Measurements from ENCODE around the gene ABCC6. TPM values are rescaled to one million over a fixed set of nuclear protein-coding genes. Genes with fewer than 3 reads are reported as not detected.
"Not testable (repeated sequence)": the region's sequence is repeated elsewhere in the genome, so short reads cannot be mapped to it uniquely, and the experiment has no call there.

Gene ABCC6
- total and polyA plus RNA-seq, 10 of the 15 experiments (the other 5 are each of a cell fraction or from before 2014, with no cell fraction given): 0.05 to 0.13 (median 0.06) TPM; not detected in 5

DNA sequence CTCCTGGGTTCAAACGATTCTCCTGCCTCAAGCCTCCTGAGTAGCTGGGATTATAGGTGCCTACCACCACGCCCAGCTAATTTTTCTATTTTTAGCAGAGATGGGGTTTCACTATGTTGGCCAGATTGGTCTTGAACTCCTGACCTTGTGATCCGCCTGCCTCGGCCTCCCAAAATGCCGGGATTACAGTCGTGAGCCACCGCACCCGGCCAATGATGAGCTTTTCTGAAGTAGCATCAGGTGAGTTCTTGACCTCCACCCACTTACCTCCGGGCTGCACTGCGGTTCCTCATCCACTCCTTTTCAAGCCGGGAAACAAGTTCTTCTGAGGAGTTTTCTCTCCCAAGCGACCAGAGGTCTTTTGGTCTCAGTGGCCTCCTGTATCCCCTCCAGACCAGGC, 14.8 kb downstream of the ABCC6 start:
- CTCF ChIA-PET; BruUV-seq (replicated peaks): not testable (repeated sequence)

DNA sequence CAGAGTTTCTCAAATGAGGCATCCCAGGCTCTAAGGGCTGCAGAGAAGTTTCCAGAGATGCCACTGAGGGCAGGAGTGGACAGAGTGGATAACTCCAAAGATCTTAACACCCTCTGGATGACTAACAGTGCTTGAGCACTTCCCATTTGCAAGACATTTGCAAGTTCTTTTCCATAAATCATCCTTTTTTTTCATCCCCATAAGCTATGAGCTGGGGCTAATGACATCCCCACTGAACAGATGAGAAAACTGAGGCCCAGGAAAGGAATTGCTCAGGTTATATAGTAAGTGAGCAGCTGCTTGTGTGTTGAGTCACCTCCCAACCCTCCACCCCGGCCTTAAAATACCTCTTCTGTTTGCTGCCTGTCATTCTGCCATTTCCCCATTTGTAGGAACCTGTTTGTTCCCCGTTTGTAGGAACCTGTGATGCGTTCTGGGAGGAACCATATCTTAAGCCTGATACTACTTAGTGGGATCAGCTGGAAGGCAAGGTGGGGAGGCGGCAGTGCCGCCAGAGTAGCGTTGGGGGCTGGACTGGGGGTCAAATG, 15.4 kb downstream of the ABCC6 start:
- H4K20me1 ChIP-seq (ENCODE audit: control insufficient read depth, insufficient read depth); H3K27me3 ChIP-seq (replicated peaks in 1 of 2; ENCODE audit: control insufficient read depth in 2 of 2, insufficient read depth in 2 of 2, low read length in 1 of 2); POLR2A ChIA-PET; H3K79me2 ChIP-seq (ENCODE audit: control insufficient read depth, insufficient read depth, low read length); H3K36me3 ChIP-seq (ENCODE audit: control insufficient read depth in 2 of 2, insufficient read depth in 2 of 2, low read length in 1 of 2); H3K9ac ChIP-seq (ENCODE audit: control insufficient read depth, insufficient read depth, low read length); SMC1A ChIA-PET (ENCODE audit: uncharacterized antibody, unreplicated experiment); DNase-seq (ENCODE audit: low read depth, low spot score); H3K4me3 ChIP-seq; RAD21 ChIA-PET (ENCODE audit: unreplicated experiment); intact Hi-C loops (cut with micrococcal nuclease; ENCODE audit: unreplicated experiment); H2AFZ ChIP-seq (ENCODE audit: control insufficient read depth, low read depth, low read length); H3K27ac ChIP-seq (ENCODE audit: control insufficient read depth, insufficient read depth); CTCF ChIA-PET; FAIRE-seq; ATAC-seq; H3K9me3 ChIP-seq (replicated peaks; ENCODE audit: control insufficient read depth, insufficient read depth, low read length); H3K4me2 ChIP-seq (ENCODE audit: control insufficient read depth, insufficient read depth); in situ Hi-C loops (cut with MboI); H3K4me1 ChIP-seq (ENCODE audit: control insufficient read depth, insufficient read depth, low read length); BruUV-seq (replicated peaks): not testable (repeated sequence)
- 43% methylated on average over 6 of the region's 6 CpGs for WGBS (ENCODE audit: insufficient coverage, insufficient replicate concordance, low lambda C conversion rate, missing lambda C conversion rate)

More for the DNA sequence above, 14.8 kb downstream of the ABCC6 start:
- SMC1A ChIA-PET (ENCODE audit: uncharacterized antibody, unreplicated experiment); H2AFZ ChIP-seq (ENCODE audit: control insufficient read depth, low read depth, low read length); H3K36me3 ChIP-seq (ENCODE audit: control insufficient read depth in 2 of 2, insufficient read depth in 2 of 2, low read length in 1 of 2); H3K79me2 ChIP-seq (ENCODE audit: control insufficient read depth, insufficient read depth, low read length); intact Hi-C loops (cut with micrococcal nuclease; ENCODE audit: unreplicated experiment); FAIRE-seq; H3K4me2 ChIP-seq (ENCODE audit: control insufficient read depth, insufficient read depth); H4K20me1 ChIP-seq (ENCODE audit: control insufficient read depth, insufficient read depth); DNase-seq (ENCODE audit: low read depth, low spot score); in situ Hi-C loops (cut with MboI); RAD21 ChIA-PET (ENCODE audit: unreplicated experiment); H3K4me1 ChIP-seq (ENCODE audit: control insufficient read depth, insufficient read depth, low read length); H3K4me3 ChIP-seq; ATAC-seq; H3K27me3 ChIP-seq (replicated peaks in 1 of 2; ENCODE audit: control insufficient read depth in 2 of 2, insufficient read depth in 2 of 2, low read length in 1 of 2); H3K9me3 ChIP-seq (replicated peaks; ENCODE audit: control insufficient read depth, insufficient read depth, low read length); H3K27ac ChIP-seq (ENCODE audit: control insufficient read depth, insufficient read depth); H3K9ac ChIP-seq (ENCODE audit: control insufficient read depth, insufficient read depth, low read length); POLR2A ChIA-PET: not testable (repeated sequence)
- 81% methylated on average over 11 of the region's 12 CpGs for WGBS (ENCODE audit: insufficient coverage, insufficient replicate concordance, low lambda C conversion rate, missing lambda C conversion rate)

DNA sequence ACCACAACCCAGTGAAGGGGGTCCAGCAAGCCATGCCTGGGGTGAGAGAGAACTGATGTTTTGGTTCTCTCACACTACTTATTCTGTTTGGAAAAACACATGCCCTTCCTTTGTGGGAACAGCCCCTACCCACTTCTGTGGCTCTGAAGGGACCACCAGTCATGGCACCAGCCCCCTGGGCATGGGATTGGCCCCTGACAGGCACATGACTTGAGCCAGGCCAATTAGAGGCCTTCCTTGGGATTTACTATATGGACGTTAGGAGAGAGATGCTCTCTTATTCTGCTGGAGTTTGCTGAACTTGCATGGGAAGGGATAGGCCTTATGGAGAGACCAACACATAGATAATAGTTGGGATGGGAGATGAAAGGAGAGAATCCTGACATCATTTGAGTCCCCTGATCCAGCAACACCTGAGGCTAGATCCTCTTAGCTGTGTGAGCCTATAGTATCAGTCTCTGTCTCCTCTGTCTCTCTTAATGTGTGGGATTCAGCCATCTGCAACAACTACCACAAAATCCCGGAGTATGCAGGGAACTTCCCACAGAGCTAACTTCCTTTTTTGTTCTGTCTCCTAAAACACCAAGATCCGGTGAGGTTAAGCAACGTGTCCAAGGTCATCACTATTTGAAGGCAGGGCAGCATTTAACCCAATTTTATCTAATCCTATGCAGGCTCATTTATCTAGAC, 16.1 kb downstream of the ABCC6 start:
- SMC1A ChIA-PET (ENCODE audit: uncharacterized antibody, unreplicated experiment); POLR2A ChIA-PET; H3K4me3 ChIP-seq; H3K27ac ChIP-seq (ENCODE audit: control insufficient read depth, insufficient read depth); H3K9ac ChIP-seq (ENCODE audit: control insufficient read depth, insufficient read depth, low read length); RAD21 ChIA-PET (ENCODE audit: unreplicated experiment); intact Hi-C loops (cut with micrococcal nuclease; ENCODE audit: unreplicated experiment); H3K36me3 ChIP-seq (ENCODE audit: control insufficient read depth in 2 of 2, insufficient read depth in 2 of 2, low read length in 1 of 2); H3K79me2 ChIP-seq (ENCODE audit: control insufficient read depth, insufficient read depth, low read length); ATAC-seq; FAIRE-seq; in situ Hi-C loops (cut with MboI); CTCF ChIA-PET; H2AFZ ChIP-seq (ENCODE audit: control insufficient read depth, low read depth, low read length); H3K27me3 ChIP-seq (replicated peaks in 1 of 2; ENCODE audit: control insufficient read depth in 2 of 2, insufficient read depth in 2 of 2, low read length in 1 of 2); DNase-seq (ENCODE audit: low read depth, low spot score); H3K4me1 ChIP-seq (ENCODE audit: control insufficient read depth, insufficient read depth, low read length); H3K4me2 ChIP-seq (ENCODE audit: control insufficient read depth, insufficient read depth); H4K20me1 ChIP-seq (ENCODE audit: control insufficient read depth, insufficient read depth); BruUV-seq (replicated peaks); H3K9me3 ChIP-seq (replicated peaks; ENCODE audit: control insufficient read depth, insufficient read depth, low read length): not testable (repeated sequence)
- WGBS (ENCODE audit: insufficient coverage, insufficient replicate concordance, low lambda C conversion rate, missing lambda C conversion rate): 8% methylated on average over 3 of the region's 4 CpGs

DNA sequence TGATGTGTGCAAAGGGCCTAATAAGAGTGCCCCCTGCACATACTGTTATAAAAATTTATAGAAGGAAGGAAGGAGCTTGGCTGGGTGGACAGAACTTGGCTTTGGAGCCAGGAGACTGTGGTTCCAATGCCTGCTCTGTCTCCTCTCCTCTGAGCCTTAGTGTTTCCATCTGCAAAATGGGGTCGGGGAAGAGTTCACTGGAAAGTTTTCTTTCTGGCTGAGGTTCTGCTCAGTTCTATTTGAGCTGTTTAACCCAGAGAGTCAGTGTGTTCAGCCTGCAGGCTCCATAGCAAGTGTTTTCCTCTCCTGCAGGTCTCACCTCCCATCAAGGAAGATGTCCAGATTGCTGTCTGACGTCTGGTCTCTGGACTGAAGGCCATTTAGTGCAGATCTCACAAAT, 17.4 kb downstream of the ABCC6 start:
- WGBS (ENCODE audit: insufficient coverage, insufficient replicate concordance, low lambda C conversion rate, missing lambda C conversion rate): 48% methylated on average over 2 of the region's 2 CpGs
- peaks cover 10% of the 10 kb centered on the region for H3K4me1 ChIP-seq (ENCODE audit: control insufficient read depth, insufficient read depth, low read length)
- H3K27me3 ChIP-seq (replicated peaks in 1 of 2; ENCODE audit: control insufficient read depth in 2 of 2, insufficient read depth in 2 of 2, low read length in 1 of 2); ATAC-seq; H2AFZ ChIP-seq (ENCODE audit: control insufficient read depth, low read depth, low read length); H3K27ac ChIP-seq (ENCODE audit: control insufficient read depth, insufficient read depth); H3K4me2 ChIP-seq (ENCODE audit: control insufficient read depth, insufficient read depth); H3K79me2 ChIP-seq (ENCODE audit: control insufficient read depth, insufficient read depth, low read length); DNase-seq (ENCODE audit: low read depth, low spot score); RAD21 ChIA-PET (ENCODE audit: unreplicated experiment); in situ Hi-C loops (cut with MboI); H3K4me3 ChIP-seq; POLR2A ChIA-PET; CTCF ChIA-PET; intact Hi-C loops (cut with micrococcal nuclease; ENCODE audit: unreplicated experiment); H3K36me3 ChIP-seq (ENCODE audit: control insufficient read depth in 2 of 2, insufficient read depth in 2 of 2, low read length in 1 of 2); H3K9ac ChIP-seq (ENCODE audit: control insufficient read depth, insufficient read depth, low read length); H3K9me3 ChIP-seq (replicated peaks; ENCODE audit: control insufficient read depth, insufficient read depth, low read length); BruUV-seq (replicated peaks); SMC1A ChIA-PET (ENCODE audit: uncharacterized antibody, unreplicated experiment); H4K20me1 ChIP-seq (ENCODE audit: control insufficient read depth, insufficient read depth): not testable (repeated sequence)
- FAIRE-seq: peak; percentile 27

All from GM12878 (cell line).